ENCODE results near the gene EN2. TPM values are rescaled to one million over a fixed set of nuclear protein-coding genes. Genes with fewer than 3 reads are reported as not detected.

The EN2 gene
- 0.41 to 0.99 TPM (median 0.94 TPM) in 5 replicates for total RNA-seq (2022; extraction: Qiagen RNA extraction; ENCODE audit: low read depth)

GRCh38 chr7:155458111-155458877, at the start of gene EN2:
EN2 (plus strand) TSS chr7:155458129; CDS start chr7:155458378, 249 bp downstream.

Other genes with a start within 250 kb of the EN2 start
- gene INSIG1, start 160.3 kb upstream of the EN2 start, total RNA-seq (2022; extraction: Qiagen RNA extraction; ENCODE audit: low read depth): 14.1 to 17.5 TPM (median 17.3 TPM) in 5 replicates
- gene CNPY1, start 88.4 kb downstream of the EN2 start, total RNA-seq (2022; extraction: Qiagen RNA extraction; ENCODE audit: low read depth): not detected in 5 replicates
- 20.6 to 27.8 TPM (median 24.8 TPM) in 5 replicates for gene RBM33, start 186.5 kb downstream of the EN2 start, total RNA-seq (2022; extraction: Qiagen RNA extraction; ENCODE audit: low read depth)